Ectodermal cell (in vitro differentiated cells): ENCODE data around the gene CYP20A1.

Experiments used
- H3K27ac ChIP-seq: 2 replicates; pipeline ENCODE4 v1.7.0; 2013; ENCODE audit warnings: mild to moderate bottlenecking, low read depth, low read length; ENCODE audit not compliant: insufficient read depth, poor library complexity, severe bottlenecking
- H3K27me3 ChIP-seq: 2 replicates; pipeline ENCODE4 v1.7.0; 2013; ENCODE audit warnings: mild to moderate bottlenecking, low read length; ENCODE audit not compliant: insufficient read depth, control insufficient read depth, poor library complexity, severe bottlenecking
- H3K36me3 ChIP-seq: one replicate; pipeline ENCODE4 v1.7.0; 2013; ENCODE audit warnings: low read length; ENCODE audit not compliant: control insufficient read depth, insufficient read depth
- H3K4me1 ChIP-seq: one replicate; pipeline ENCODE4 v1.7.0; 2013; ENCODE audit warnings: low read length; ENCODE audit not compliant: control insufficient read depth, insufficient read depth
- H3K4me3 ChIP-seq: 2 replicates; pipeline ENCODE4 v1.7.0; 2013; ENCODE audit warnings: low read depth, low read length, control low read depth; ENCODE audit not compliant: insufficient read depth
- H3K9me3 ChIP-seq: 2 replicates; pipeline ENCODE4 v1.7.0; 2013; ENCODE audit warnings: mild to moderate bottlenecking, low read length, moderate library complexity; ENCODE audit not compliant: control insufficient read depth
- WGBS, 2 experiments: methylation state at CpG; one replicate each; pipeline ENCODE4 v1.1.7; 2013; ENCODE audit warnings: missing lambda C conversion rate in 2 of 2; 5-methylcytosine and 5-hydroxymethylcytosine counted together

CYP20A1 gene

DNA sequence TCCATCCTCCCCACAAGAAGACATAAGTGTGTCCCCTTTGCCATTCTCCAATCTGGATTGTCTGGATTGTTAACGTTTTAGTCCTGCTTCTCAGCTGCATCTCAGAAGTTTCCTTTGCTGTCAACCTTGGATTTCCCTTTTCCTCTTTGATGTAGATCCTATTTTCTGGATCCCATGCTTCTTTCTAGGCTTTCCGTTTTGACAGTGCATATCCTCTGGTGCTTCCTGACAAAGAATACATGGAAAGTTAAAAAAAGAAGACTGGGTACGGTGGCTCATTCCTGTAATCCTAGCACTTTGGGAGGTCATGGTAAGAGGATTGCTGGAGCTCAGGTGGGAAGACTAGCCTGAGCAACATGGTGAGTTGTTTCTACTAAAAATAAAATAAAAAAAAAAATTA, 116.1 kb downstream of the CYP20A1 start:
- no peak overlapping the region for H3K4me3 ChIP-seq
- 92 to 94% methylated on average over 3 of the region's 3 CpGs for WGBS, 2 experiments
- no peaks in the 10 kb centered on the region for H3K4me1 ChIP-seq
- no peaks in the 10 kb centered on the region for H3K9me3 ChIP-seq
- H3K27me3 ChIP-seq = no peaks in the 10 kb centered on the region
- H3K27ac ChIP-seq = no peak overlapping the region
- no peaks in the 10 kb centered on the region for H3K36me3 ChIP-seq
